Uterus (tissue), 4 donors: ENCODE data around the gene FBN2. TPM values are rescaled to one million over a fixed set of nuclear protein-coding genes. Genes with fewer than 3 reads are reported as not detected.
"Not testable (repeated sequence)": the region's sequence is repeated elsewhere in the genome, so short reads cannot be mapped to it uniquely, and the experiment has no call there.

Source experiments
- DNase-seq, 2 donors: peaks; one replicate each; pipeline ENCODE4 v3.0.0-alpha.2; 2019 to 2020
- H3K27ac ChIP-seq, 2 donors: fragments of 200-600 bp; sonication (generic); 1 replicate in 1 of 2; 2 replicates in 1 of 2; pipeline ENCODE4 v1.5.1; 2016 to 2018
- H3K27me3 ChIP-seq, 2 donors: fragments of 200-600 bp; sonication (generic); one replicate each; pipeline ENCODE4 v1.5.1; 2018 to 2019; ENCODE audit warnings: control low read depth in 1 of 2
- H3K36me3 ChIP-seq, 2 donors: fragments of 200-600 bp; sonication (generic); one replicate each; pipeline ENCODE4 v1.5.1; 2019; ENCODE audit warnings: control low read depth in 1 of 2
- H3K4me1 ChIP-seq, 2 donors: fragments of 200-600 bp; sonication (generic); one replicate each; pipeline ENCODE4 v1.5.1; 2018 to 2019; ENCODE audit warnings: control low read depth in 1 of 2
- H3K4me3 ChIP-seq, 2 donors: fragments of 200-600 bp; sonication (generic); 1 replicate in 1 of 2; 2 replicates in 1 of 2; pipeline ENCODE4 v1.5.1; 2018 to 2019; ENCODE audit warnings: mild to moderate bottlenecking in 1 of 2
- H3K9me3 ChIP-seq, 2 donors: fragments of 200-600 bp; sonication (generic); one replicate each; pipeline ENCODE4 v1.5.1; 2019; ENCODE audit warnings: control low read depth in 1 of 2
- CTCF ChIP-seq, 4 experiments: fragments of 200-600 bp in 2 of 4; fragments of 450-650 bp in 2 of 4; sonication (generic) in 2 of 4; IDR thresholded peaks; one replicate each; pipeline ENCODE4 v1.5.1; 2016 to 2019; ENCODE audit warnings: antibody characterized with exemption in 4 of 4, mild to moderate bottlenecking in 2 of 4, moderate library complexity in 1 of 4
- POLR2A ChIP-seq, 2 donors: fragments of 450-650 bp; IDR thresholded peaks; one replicate each; pipeline ENCODE4 v1.6.1; 2016; ENCODE audit warnings: antibody characterized with exemption in 2 of 2, mild to moderate bottlenecking in 1 of 2, moderate library complexity in 1 of 2
- intact Hi-C: fragments of 100-400 bp; cut with DNase I; formaldehyde crosslinking; loops from one replicate; pipeline ENCODE4 v1.15.1; 2023; ENCODE audit warnings: low total_unique reads
- total RNA-seq, 4 donors: library from RNA; depleted of rRNA in 3 of 4; stranded (reverse); fragments of >200 nt in 3 of 4; gene quantifications; one replicate each; pipeline versions ENCODE4 v1.1.0 to v1.2.4, GENCODE V29; 2014 to 2023
- donor health status: DM: yes; HTN: yes; CAD: no.

Gene FBN2
- total RNA-seq, 4 donors from 2014 or later, result 1.0 to 389 (median 2.8) TPM

- intact Hi-C loops, result no loop called here
- no peak overlapping the region for H3K27ac ChIP-seq
- TF ChIP-seq CTCF (IDR thresholded peaks at IDR 0.05) (no peak), POLR2A (IDR thresholded peaks at IDR 0.05) (no peak)
- no peaks in the 10 kb centered on the region for H3K27me3 ChIP-seq
- H3K4me1 ChIP-seq, result no peaks in the 10 kb centered on the region
- H3K36me3 ChIP-seq, result no peaks in the 10 kb centered on the region
- no peaks in the 10 kb centered on the region for H3K9me3 ChIP-seq
- H3K4me3 ChIP-seq, result no peak overlapping the region
- no peak for DNase-seq
Measured at GRCh38 chr5:128334010-128334716, 203.9 kb downstream of the FBN2 start.

DNA sequence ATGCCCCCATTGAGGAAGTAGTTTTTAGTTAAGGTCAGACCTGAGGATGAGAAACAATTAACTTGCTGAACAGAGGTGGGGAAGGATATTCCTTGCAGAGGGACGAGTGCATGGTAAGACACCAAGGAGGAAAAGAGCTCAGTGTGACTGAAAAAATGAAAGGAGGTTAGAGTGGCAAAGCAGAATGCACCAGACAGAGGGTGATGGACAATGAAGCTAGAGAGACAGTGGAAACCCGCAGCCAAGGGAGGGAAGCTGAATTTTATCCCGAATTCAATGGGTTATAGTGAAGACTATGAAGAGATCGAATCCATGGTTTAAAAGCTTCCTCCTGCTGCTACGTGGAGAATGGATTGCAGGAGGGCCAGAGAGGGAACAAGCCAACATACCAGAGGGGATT lies 206.8 kb downstream of the FBN2 start:
- no peaks in the 10 kb centered on the region for H3K36me3 ChIP-seq
- no peak for TF ChIP-seq CTCF (IDR thresholded peaks at IDR 0.05)
- TF ChIP-seq POLR2A (IDR thresholded peaks at IDR 0.05), result no peak
- no peak overlapping the region for H3K27ac ChIP-seq
- DNase-seq, result no peak
- intact Hi-C loops, result no loop called here
- H3K9me3 ChIP-seq, result no peaks in the 10 kb centered on the region
- no peaks in the 10 kb centered on the region for H3K4me1 ChIP-seq
- H3K27me3 ChIP-seq, result no peaks in the 10 kb centered on the region
- no peak overlapping the region for H3K4me3 ChIP-seq

- Histone ChIP-seq H3K9me3 (no peaks in the 10 kb centered on the region), H3K27ac (no peak overlapping the region), H3K36me3 (no peaks in the 10 kb centered on the region), H3K27me3 (no peaks in the 10 kb centered on the region), H3K4me3 (no peak overlapping the region), H3K4me1 (no peaks in the 10 kb centered on the region)
- TF ChIP-seq POLR2A (IDR thresholded peaks at IDR 0.05), result no peak
- TF ChIP-seq CTCF (IDR thresholded peaks at IDR 0.05), result no peak
- intact Hi-C loops, result no loop called here
- DNase-seq, result no peak
Measured at GRCh38 chr5:128329386-128329939, 208.6 kb downstream of the FBN2 start.

DNA sequence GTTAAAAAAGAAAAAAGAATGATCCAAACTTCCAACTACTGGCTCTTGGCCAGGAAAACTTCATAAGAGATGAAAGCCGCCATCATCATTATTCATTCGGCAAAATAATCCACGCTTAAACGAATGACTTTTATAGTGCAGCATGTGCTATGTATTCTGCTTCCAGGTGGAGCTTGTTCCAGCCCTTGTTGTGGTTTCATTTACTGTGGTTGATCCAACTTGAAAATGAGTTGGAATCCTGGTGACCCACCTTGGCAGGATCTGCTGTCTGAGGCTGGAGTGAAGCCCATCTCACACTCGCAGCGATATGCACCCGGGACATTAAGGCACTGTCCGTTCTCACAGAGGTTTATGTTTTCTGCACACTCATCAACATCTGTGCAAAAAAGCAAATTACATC lies 209.6 kb downstream of the FBN2 start:
- H3K36me3 ChIP-seq, result no peaks in the 10 kb centered on the region
- no peak overlapping the region for H3K27ac ChIP-seq
- DNase-seq, result peak in 1 of 2 donors; percentile 18
- no peaks in the 10 kb centered on the region for H3K27me3 ChIP-seq
- H3K9me3 ChIP-seq, result no peaks in the 10 kb centered on the region
- no peaks in the 10 kb centered on the region for H3K4me1 ChIP-seq
- intact Hi-C loops, result no loop called here
- H3K4me3 ChIP-seq, result no peak overlapping the region
- TF ChIP-seq POLR2A (IDR thresholded peaks at IDR 0.05) (no peak), CTCF (IDR thresholded peaks at IDR 0.05) (no peak)

DNA sequence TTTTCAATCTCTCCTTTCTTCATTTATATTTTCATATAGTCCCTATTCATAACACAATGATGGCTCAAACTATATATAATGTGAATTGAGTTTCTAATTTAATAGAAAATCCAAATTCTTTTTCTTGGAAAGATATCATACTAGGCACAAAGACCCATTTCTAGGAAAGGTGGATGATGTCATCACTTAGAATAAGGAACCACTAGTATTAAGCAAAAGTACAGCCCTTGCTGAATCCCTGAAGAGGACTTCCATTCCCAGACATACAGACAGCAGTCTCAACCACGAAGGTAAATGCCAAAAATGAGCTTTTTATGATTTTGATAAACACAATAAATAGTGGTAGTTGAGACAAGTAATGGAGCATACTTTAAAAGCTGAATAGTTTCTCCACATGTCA lies 210.0 kb downstream of the FBN2 start:
- Histone ChIP-seq H3K27ac (no peak overlapping the region), H3K9me3 (no peaks in the 10 kb centered on the region), H3K4me1 (no peaks in the 10 kb centered on the region), H3K4me3 (no peak overlapping the region), H3K36me3 (no peaks in the 10 kb centered on the region), H3K27me3 (no peaks in the 10 kb centered on the region)
- no peak for DNase-seq
- intact Hi-C loops, result no loop called here
- no peak for TF ChIP-seq POLR2A (IDR thresholded peaks at IDR 0.05)
- TF ChIP-seq CTCF (IDR thresholded peaks at IDR 0.05), result no peak

DNA sequence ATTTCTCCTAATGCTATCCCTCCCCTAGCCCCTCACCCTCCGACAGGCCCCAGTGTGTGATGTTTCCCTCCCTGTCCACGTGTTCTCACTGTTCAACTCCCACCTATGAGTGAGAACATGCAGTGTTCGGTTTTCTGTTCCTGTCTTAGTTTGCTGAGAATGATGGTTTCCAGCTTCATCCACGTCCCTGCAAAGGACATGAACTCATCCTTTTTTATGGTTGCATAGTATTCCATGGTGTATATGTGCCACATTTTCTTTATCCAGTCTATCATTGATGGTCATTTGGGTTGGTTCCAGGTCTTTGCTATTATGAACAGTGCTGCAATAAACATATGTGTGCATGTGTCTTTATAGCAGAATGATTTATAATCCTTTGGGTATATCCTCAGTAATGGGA lies 216.6 kb downstream of the FBN2 start:
- DNase-seq, result not testable (repeated sequence)

More for the DNA sequence above, 216.6 kb downstream of the FBN2 start:
- H3K4me3 ChIP-seq, H3K9me3 ChIP-seq, H3K4me1 ChIP-seq, H3K27ac ChIP-seq, H3K27me3 ChIP-seq, intact Hi-C loops, H3K36me3 ChIP-seq: not testable (repeated sequence)
